Gastrocnemius medialis (tissue), 4 donors: ENCODE data around the gene SLC28A2.
"Not testable (repeated sequence)": the region's sequence is repeated elsewhere in the genome, so short reads cannot be mapped to it uniquely, and the experiment has no call there.

Source experiments
- POLR2A ChIP-seq, 2 donors: fragments of 450-650 bp; IDR thresholded peaks; one replicate each; pipeline ENCODE4 v1.6.1; 2017; ENCODE audit warnings: antibody characterized with exemption in 2 of 2, mild to moderate bottlenecking in 2 of 2, moderate library complexity in 2 of 2
- TF ChIP-seq, protein P1 (sequence below), 5 experiments: fragments of 450-650 bp in 3 of 5; fragments of 200-600 bp in 2 of 5; sonication (generic) in 2 of 5; IDR thresholded peaks in 4 of 5; conservative IDR thresholded peaks in 1 of 5; 1 replicate in 4 of 5; 2 replicates in 1 of 5; pipeline ENCODE4 v1.5.1; 2016 to 2019; ENCODE audit warnings: antibody characterized with exemption in 5 of 5, mild to moderate bottlenecking in 3 of 5, moderate library complexity in 3 of 5

DNA sequence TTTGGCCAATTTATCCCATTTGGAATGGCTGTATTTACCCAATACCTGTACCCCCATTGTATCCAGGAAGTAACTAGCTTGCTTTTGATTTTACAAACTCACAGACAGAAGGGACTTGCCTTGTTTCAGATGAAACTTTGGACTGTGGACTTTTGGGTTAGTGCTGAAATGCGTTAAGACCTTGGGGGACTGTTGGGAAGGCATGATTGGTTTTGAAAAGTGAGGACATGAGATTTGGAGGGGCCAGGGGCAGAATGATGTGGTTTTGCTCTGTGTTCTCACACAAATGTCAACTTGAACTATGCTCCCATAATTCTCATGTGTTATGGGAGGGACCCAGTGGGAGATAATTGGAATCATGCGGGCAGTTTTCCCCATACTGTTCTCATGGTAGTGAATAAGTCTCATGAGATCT, 46.9 kb downstream of the SLC28A2 start:
- TF ChIP-seq, protein P1, sequence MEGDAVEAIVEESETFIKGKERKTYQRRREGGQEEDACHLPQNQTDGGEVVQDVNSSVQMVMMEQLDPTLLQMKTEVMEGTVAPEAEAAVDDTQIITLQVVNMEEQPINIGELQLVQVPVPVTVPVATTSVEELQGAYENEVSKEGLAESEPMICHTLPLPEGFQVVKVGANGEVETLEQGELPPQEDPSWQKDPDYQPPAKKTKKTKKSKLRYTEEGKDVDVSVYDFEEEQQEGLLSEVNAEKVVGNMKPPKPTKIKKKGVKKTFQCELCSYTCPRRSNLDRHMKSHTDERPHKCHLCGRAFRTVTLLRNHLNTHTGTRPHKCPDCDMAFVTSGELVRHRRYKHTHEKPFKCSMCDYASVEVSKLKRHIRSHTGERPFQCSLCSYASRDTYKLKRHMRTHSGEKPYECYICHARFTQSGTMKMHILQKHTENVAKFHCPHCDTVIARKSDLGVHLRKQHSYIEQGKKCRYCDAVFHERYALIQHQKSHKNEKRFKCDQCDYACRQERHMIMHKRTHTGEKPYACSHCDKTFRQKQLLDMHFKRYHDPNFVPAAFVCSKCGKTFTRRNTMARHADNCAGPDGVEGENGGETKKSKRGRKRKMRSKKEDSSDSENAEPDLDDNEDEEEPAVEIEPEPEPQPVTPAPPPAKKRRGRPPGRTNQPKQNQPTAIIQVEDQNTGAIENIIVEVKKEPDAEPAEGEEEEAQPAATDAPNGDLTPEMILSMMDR (IDR thresholded peaks at IDR 0.05 in 4 of 5, conservative IDR thresholded peaks at IDR 0.05 in 1 of 5) = not testable (repeated sequence)
- TF ChIP-seq POLR2A (IDR thresholded peaks at IDR 0.05) = not testable (repeated sequence)
